Astrocyte of the hippocampus (primary cell): Measurements from ENCODE around the gene RAD52.

Experiments
- DNase-seq: peaks from one replicate; pipeline ENCODE4 v3.0.0; 2011; ENCODE audit warnings: low read depth, low spot score

The RAD52 gene

GRCh38 chr12:949453-950191 lies at the start of gene RAD52:
RAD52 (minus strand) TSS chr12:949694; CDS start chr12:933058, 16,636 bp downstream.
- peak; percentile 100 for DNase-seq

GRCh38 chr12:998020-998874 lies 48.8 kb upstream of the RAD52 start:
- DNase-seq: no peak

DNA sequence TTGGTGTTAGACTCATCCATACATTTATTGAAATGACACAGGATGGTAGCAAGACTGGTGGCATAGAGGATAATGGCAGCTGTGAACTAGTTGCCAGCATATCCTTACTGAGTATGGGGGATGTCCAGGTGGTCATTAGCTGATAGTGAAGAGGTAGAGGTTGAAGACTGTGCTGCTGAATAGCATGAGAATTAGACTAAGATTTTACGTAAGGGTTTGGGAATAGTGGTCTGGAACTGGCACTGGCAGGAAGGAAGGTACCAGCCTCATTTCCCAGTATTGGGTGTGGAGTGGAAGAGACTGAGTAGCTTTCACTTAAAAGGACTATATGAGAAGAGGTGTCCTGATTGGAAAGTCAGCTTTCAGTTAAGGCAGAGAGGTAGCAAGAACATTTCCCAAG lies 48.0 kb upstream of the RAD52 start:
- DNase-seq: no peak

- DNase-seq: no peak
Measured at GRCh38 chr12:996881-997280, 47.4 kb upstream of the RAD52 start.

DNA sequence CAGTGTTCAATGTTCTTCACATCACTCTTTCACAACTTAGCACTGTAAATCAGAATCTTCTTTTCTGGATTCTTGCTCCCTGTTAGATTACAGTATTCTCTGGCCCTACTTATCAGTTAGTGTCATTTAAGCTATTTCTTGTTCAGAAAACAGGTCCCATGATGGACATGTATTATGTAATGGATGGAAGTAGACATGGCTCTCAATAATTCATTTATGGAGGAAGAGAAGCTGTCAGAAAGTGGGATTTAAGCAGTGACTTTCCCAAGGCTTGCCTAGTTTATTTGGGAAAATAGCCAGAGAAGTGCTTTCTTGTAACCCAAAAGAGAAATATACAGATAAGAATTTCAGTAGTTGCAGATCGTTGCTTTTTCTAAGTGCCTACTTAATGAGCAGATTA lies 43.2 kb upstream of the RAD52 start:
- DNase-seq: no peak

DNA sequence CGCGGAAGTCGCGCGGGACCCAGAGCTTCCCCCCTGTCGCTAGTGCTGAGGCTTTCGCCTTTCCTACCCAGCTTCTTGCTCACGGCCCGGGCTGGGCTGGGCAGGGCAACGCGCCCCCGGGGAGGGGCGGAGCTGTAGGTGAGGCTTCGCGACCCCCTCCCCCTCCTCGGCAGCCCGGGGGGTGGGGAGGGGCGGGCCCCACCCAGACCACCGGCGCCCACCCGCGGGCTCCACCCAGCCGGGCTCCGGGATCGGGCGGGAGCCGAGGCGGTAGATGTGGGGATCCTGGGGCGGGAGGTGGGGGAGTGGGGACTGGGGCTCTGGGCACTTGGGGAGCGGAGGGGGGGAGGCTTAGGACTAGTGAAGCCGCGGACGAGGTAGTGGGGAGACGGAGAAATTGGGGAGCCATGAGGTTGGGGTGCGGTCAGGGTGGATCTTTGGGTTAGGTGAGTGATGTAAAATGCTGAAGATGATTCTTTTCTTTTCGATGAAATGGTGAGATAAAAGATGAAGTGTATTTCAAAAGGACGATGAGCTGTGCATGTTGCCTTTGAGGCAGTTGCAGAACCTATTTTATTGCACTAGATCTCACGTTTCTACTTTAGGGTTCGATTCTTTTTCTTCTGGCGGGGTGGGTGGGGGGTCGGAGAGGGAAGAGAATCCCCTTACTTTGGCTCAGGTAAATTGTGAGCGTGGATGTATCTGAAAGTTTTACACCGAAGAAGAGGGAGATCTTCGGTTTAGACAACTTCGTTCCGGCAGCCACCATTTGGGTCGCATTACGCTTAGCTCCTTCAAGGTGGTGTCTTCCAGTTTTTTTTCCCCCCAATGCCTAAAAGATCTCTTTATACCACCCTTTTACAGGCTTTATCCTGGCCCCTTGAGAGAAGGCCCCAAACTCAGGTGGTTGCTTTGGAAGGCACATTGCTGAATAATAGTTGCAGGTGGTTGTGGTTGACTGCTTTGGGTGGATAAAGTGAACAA lies 42.1 kb upstream of the RAD52 start:
- DNase-seq: no peak

DNA sequence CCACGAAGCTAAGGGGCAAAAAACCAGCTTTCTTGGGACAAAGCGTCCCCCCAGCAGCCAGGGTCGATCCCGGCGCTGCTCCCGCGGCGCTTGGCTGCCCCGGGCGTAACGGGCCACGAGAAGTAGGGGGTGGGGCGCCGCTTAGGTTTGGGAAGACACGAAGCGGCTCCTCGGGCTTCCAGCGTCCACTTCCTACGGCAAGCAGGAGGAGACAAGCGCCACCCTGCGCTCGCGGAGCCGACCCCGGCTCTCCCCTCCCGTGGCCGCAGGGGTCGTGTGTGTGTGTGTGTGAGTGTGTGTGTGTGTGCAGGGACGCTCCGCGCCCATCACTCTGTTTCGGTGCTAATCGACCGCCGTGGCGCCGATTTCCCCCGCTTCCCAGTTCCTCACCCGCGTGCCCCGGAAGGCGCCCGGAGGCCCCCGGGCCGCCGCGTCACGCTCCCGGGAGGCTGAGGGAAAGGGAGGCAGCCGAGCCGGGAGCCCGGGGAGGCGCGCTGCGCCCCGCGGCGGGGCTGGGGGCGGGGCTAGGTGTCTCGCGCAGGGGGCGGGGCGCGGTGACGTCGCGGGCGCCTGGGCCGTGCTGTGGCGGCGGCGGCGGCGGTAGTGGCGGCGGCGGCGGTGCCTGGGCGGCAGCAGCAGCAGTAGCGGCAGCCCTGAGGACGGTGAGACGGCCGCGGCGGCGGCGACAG lies 41.3 kb upstream of the RAD52 start, which contains the start of gene ERC1:
ERC1 (plus strand) TSS at position 563 of the 689 bp plus-strand sequence. CDS start 36,681 bp downstream, outside the sequence.
- peak; percentile 93 for DNase-seq

DNA sequence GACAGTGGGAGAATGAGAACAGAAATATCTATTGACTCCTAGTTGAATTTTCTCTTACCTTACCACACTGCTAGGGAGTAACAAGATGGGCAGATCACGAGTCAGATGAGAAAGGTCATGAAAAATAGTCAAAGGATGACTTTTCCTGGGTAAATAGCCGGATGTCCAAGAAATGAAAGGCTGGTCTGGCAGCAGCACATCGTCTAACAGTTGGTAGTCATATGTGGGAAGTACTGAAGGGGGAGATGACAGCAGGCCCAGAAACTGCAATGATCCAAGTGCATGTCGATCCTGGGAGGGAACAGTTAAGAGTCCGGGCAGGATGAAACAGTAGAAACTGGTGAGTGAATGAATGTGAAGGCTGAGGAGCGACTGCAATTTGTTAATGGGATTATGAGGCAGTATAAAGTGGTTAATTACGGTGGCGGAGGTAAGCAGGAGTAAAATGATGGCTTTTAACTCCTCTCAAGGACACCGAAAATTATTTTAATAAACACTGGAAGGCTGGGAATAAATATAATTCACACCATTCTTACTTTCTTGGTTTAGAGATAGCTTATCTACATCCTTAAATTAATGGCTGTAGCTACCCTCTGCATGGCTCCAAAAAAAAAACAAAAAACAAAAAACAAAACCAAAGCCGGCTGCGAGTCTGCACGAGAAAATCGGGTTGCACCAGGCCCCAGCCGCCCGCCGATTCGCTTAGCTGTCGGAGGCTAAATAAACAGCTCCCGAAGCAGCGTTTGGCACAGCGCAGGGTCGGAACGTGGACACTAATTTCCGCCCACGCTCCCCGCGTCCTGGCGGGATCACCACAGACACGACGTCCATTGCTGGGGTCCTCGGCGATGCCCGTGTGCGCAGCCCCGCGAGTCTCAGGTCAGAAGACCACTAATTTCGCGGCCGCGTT lies 40.5 kb upstream of the RAD52 start:
- DNase-seq: peak; percentile 53

DNA sequence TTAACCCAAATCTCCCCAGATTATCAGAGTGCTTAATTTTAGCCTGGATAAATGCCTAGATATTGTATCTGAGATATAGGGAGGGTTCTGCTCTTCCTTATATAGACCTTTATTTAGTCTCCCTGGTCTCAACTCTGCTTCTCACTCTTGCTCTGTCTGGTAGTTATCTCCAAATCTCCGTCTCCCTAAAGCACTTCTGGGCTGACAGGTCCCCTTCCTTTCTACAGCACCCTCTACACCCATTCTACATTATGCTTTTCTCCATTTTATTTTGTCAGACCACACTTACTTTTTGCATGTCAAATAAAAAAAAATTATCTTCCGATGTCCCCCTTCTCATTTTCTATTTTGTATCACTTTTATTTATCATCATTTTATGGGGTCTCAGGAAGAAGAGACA lies 39.6 kb upstream of the RAD52 start:
- no peak for DNase-seq

DNA sequence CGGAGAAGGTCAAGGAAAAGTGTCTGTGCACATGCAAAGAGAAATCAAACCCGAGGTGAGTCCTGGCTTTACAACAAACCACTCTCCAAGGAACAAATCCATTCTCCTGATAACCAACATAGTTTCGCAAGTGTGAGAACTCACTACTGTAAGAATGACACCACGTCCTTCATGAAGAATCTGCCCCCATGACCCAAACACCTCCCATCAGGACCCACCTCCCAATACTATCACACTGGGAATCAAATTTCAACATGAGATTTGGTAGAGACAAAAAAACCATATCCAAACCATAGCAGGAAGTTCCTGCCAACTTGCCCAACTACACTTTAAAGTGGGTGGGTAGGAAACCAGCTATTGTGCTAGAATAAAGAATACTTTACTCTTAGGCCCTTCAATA lies 39.2 kb upstream of the RAD52 start:
- DNase-seq: no peak

- DNase-seq: no peak
Measured at GRCh38 chr12:981961-982360, 32.5 kb upstream of the RAD52 start.

DNA sequence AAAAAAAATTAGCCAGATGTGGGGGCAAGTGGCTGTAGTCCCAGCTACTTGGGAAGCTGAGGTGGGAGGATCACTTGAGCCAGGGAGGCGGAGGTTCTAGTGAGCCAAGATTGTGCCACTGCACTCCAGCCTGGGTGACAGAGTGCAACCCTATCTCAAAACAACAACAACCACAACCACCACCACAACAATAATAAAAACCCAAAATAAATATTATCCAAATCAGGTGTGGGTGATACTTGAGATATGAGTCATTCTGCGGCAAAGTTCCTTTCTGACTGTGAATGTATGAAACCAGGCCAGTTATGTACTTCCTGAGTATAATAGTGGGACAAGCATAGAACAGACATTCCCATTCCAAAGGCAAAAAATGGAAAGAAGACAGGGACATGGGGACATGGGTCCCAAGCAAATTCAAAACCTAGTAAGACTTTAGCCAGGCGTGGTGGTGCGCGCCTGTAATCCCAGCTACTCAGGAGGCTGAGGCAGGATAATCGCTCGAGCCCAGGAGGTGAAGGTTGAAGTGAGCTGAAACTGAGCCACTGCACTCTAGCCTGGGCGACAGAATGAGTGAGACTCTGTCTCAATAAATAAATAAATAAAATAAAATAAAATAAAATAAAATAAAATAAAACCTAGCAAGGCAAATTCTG lies 31.8 kb upstream of the RAD52 start:
- peak; percentile 81 for DNase-seq

- DNase-seq: no peak
Measured at GRCh38 chr12:979349-979748, 29.9 kb upstream of the RAD52 start.

- no peak for DNase-seq
Measured at GRCh38 chr12:977156-977555, 27.7 kb upstream of the RAD52 start.

DNA sequence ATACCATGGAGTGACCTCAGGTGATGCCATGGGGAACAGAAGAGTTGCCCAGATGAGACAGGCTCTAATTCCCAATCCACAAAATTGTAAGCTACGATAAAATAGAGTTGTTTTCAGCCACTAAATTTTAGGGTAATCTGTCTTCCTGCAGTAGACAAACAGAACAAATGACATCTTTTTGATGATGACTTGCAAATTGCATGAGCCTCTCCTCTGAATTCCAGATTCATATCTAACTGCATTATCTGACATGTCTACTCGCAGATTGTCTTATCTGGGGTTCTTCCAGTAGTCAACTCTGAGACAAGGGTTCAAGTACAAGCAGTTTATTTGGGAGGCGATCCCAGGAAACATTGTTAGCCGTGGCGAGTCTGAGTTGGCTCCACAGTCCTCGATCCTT lies 27.1 kb upstream of the RAD52 start:
- no peak for DNase-seq

GRCh38 chr12:974271-974862 lies 24.9 kb upstream of the RAD52 start:
- no peak for DNase-seq

GRCh38 chr12:971991-972390 lies 22.5 kb upstream of the RAD52 start:
- DNase-seq: no peak

- DNase-seq: no peak
Measured at GRCh38 chr12:969821-970220, 20.3 kb upstream of the RAD52 start.

DNA sequence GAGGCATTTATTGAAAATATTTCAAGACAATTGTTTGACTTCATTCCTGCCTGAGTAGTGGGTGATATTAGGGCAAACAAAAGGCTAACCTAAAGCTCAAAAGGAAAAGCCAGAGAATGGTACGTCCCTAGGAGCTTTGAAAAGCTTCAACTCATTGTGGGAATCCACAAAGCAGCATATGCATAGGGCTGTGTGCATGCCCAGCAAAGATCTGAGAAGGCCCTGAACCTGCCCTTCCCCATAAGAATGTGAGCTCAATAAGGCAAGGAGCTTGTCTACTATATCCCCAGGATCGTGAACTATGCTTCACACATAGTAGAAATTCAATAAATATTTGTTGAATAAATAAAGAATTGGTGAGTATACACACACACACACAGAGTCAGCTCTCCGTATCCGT lies 19.1 kb upstream of the RAD52 start:
- DNase-seq: no peak
